Fibroblast of lung (primary cell): ENCODE measurements around the gene CLDN4. TPM values are rescaled to one million over a fixed set of nuclear protein-coding genes. Genes with fewer than 3 reads are reported as not detected.

Source experiments
- DNase-seq, 2 donors: peaks; one replicate each; pipeline versions ENCODE4 v3.0.0 to v3.0.0-alpha.2; 2010; ENCODE audit warnings: low read depth in 2 of 2
- H2AFZ ChIP-seq: 2 replicates; pipeline ENCODE4 v1.5.1; 2012; ENCODE audit warnings: low read length, control low read depth, inconsistent platforms
- H3K27ac ChIP-seq: 2 replicates; pipeline ENCODE4 v1.5.1; 2011; ENCODE audit warnings: low read length, control low read depth; ENCODE audit not compliant: insufficient read depth
- H3K27me3 ChIP-seq: 2 replicates; pipeline ENCODE4 v1.5.1; 2011; ENCODE audit warnings: mild to moderate bottlenecking, low read length; ENCODE audit not compliant: control insufficient read depth, insufficient read depth
- H3K36me3 ChIP-seq: 2 replicates; pipeline ENCODE4 v1.5.1; 2011; ENCODE audit warnings: low read length; ENCODE audit not compliant: control insufficient read depth, insufficient read depth
- H3K4me1 ChIP-seq: 2 replicates; pipeline ENCODE4 v1.5.1; 2011; ENCODE audit warnings: low read length; ENCODE audit not compliant: control insufficient read depth, insufficient read depth; ENCODE audit errors: extremely low read depth
- H3K4me2 ChIP-seq: 2 replicates; pipeline ENCODE4 v1.5.1; 2011; ENCODE audit warnings: low read length, control low read depth; ENCODE audit not compliant: insufficient read depth; ENCODE audit errors: extremely low read depth
- H3K4me3 ChIP-seq, 4 experiments: fragments of 200-600 bp in 1 of 4; sonication (generic) in 1 of 4; replicated peaks in 1 of 4; 2 replicates each; pipeline ENCODE4 v1.5.1; 2011 to 2016; ENCODE audit warnings: low read length in 4 of 4, low read depth in 3 of 4, mild to moderate bottlenecking in 3 of 4, control low read depth in 2 of 4, inconsistent platforms in 1 of 4, mixed read lengths in 1 of 4; ENCODE audit not compliant: insufficient read depth in 1 of 4; ENCODE audit errors: control extremely low read depth in 1 of 4
- H3K79me2 ChIP-seq: 2 replicates; pipeline ENCODE4 v1.5.1; 2012; ENCODE audit warnings: mild to moderate bottlenecking, low read length, inconsistent platforms; ENCODE audit not compliant: control insufficient read depth, insufficient read depth
- H3K9ac ChIP-seq: 2 replicates; pipeline ENCODE4 v1.5.1; 2011; ENCODE audit warnings: mild to moderate bottlenecking, low read length, control low read depth; ENCODE audit not compliant: insufficient read depth
- H3K9me3 ChIP-seq: 2 replicates; pipeline ENCODE4 v1.5.1; 2012; ENCODE audit warnings: low read depth, low read length; ENCODE audit not compliant: control insufficient read depth, insufficient read depth
- H4K20me1 ChIP-seq: 2 replicates; pipeline ENCODE4 v1.5.1; 2011; ENCODE audit warnings: low read length; ENCODE audit not compliant: control insufficient read depth, insufficient read depth; ENCODE audit errors: extremely low read depth
- EZH2 ChIP-seq: IDR thresholded peaks from 2 replicates; pipeline ENCODE4 v1.5.1; 2012; ENCODE audit warnings: low read length, control low read depth, mild to moderate bottlenecking; ENCODE audit errors: missing control alignments
- polyA plus RNA-seq, 2 donors: library from polyadenylated mRNA; depleted of rRNA in 1 of 2; stranded (reverse) in 1 of 2; unstranded in 1 of 2; fragments of >200 nt; gene quantifications; 2 replicates each; pipeline ENCODE4 v1.2.1, GENCODE V29; 2011 to 2012; ENCODE audit warnings: missing spikeins in 1 of 2
- total RNA-seq: library from RNA; depleted of rRNA; stranded (reverse); fragments of >200 nt; gene quantifications from 2 replicates; pipeline ENCODE4 v1.2.1, GENCODE V29; 2014
- TF ChIP-seq, protein P1 (sequence below), 2 donors: IDR thresholded peaks in 1 of 2; conservative IDR thresholded peaks in 1 of 2; 1 replicate in 1 of 2; 2 replicates in 1 of 2; pipeline ENCODE4 v1.5.1; 2011 to 2012; ENCODE audit warnings: low read length in 2 of 2, control low read depth in 1 of 2, inconsistent platforms in 1 of 2, low read depth in 1 of 2, mild to moderate bottlenecking in 1 of 2

Gene CLDN4
- total and polyA plus RNA-seq, 2 donors (not counting 1 experiment from before 2014, with no cell fraction given), result under 0.01 to 0.51 TPM

DNA sequence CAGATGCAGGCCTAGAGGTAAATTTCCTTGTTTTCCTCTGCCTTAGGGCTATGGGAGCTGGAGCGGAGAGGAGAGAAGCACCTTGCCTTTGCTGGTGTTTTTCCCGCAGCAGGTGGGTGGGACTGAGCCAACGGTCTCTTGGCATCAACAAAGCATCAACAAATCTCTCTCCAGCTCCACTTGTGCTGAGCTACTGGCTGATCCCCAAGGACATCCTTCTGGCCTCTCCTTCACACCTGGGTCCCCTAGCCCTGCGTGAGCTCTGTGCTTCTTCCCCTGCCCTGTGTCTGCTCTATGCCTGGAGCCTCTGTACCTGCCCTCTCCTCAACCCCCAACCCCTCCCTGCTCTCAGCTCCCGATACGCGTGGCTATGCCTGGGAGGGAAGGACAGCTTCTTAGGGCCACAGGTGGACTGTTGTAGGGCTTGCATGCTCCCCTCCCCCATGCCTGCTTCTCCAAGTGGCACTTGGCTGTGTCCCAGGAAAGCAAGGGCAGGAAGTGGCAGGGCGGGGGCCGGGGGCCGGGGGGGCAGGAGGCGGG, 3.2 kb upstream of the CLDN4 start:
- Histone ChIP-seq H3K27ac (no peak overlapping the region), H3K79me2 (no peaks in the 10 kb centered on the region), H2AFZ (no peak overlapping the region), H3K9me3 (no peaks in the 10 kb centered on the region), H4K20me1 (no peaks in the 10 kb centered on the region), H3K9ac (no peak overlapping the region), H3K27me3 (no peaks in the 10 kb centered on the region), H3K4me1 (peaks cover 20% of the 10 kb centered on the region), H3K36me3 (no peaks in the 10 kb centered on the region), H3K4me2 (no peak overlapping the region), H3K4me3 (no peak overlapping the region)
- no peak for DNase-seq
- TF ChIP-seq, protein P1, sequence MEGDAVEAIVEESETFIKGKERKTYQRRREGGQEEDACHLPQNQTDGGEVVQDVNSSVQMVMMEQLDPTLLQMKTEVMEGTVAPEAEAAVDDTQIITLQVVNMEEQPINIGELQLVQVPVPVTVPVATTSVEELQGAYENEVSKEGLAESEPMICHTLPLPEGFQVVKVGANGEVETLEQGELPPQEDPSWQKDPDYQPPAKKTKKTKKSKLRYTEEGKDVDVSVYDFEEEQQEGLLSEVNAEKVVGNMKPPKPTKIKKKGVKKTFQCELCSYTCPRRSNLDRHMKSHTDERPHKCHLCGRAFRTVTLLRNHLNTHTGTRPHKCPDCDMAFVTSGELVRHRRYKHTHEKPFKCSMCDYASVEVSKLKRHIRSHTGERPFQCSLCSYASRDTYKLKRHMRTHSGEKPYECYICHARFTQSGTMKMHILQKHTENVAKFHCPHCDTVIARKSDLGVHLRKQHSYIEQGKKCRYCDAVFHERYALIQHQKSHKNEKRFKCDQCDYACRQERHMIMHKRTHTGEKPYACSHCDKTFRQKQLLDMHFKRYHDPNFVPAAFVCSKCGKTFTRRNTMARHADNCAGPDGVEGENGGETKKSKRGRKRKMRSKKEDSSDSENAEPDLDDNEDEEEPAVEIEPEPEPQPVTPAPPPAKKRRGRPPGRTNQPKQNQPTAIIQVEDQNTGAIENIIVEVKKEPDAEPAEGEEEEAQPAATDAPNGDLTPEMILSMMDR (conservative IDR thresholded peaks at IDR 0.05 in 1 of 2, IDR thresholded peaks at IDR 0.05 in 1 of 2; ENCODE audit: low read depth in 1 of 2, low read length in 2 of 2), result no peak

DNA sequence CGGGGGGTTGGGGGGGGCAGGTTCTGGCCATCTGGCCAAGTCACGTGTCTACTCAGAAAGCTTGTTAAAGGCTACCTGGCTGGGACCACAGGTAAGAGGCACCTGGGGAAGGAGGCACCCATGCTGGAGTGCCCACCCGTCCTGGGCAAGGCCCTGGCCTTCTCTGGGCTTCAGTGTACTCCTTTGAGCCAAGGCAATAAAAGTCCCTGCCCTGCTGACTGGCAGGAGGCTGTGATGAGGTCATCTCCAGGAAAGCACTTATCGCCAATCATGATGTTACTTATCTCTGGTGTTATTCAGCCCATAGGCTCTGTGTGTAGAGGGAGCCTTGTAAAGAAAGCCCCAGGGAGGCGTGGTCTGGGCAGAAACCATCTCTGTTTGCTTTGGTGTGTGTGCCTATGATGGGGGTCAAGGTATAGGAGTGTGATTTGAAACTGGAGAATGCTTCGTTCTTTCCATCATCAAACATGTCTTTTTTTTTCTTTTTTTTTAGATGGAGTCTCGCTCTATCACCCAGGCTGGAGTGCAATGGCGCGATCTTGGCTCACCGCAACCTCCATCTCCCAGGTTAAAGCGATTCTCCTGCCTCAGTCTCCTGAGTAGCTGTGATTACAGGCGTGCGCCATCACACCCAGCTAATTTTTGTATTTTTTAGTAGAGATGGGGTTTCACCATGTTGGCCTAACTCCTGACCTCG, 2.5 kb upstream of the CLDN4 start:
- Histone ChIP-seq H2AFZ (no peak overlapping the region), H3K27ac (no peak overlapping the region), H3K27me3 (no peaks in the 10 kb centered on the region)

DNA sequence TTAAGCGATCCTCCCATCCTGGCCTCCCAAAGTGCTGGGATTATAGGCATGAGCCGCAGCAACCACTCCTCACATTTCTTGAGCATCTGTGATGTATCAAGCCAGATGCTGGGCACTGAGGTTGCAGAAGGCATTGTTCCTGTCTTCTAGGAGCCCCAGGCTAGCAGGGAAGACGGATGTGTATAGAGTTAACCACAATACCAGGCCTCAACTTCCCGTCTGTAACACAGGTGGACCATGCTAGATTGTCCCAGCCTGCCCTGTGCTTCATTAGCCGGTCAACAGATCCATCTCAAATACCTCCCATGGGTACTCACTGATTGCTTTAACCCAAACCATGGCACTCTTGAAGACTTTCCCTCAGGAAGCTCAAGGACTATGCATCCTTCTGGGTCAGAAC, 1.8 kb upstream of the CLDN4 start:
- Histone ChIP-seq H3K9me3 (no peaks in the 10 kb centered on the region), H3K27ac (no peak overlapping the region), H3K27me3 (no peaks in the 10 kb centered on the region), H3K4me1 (peaks cover 13% of the 10 kb centered on the region), H3K36me3 (no peaks in the 10 kb centered on the region), H3K9ac (no peak overlapping the region), H3K79me2 (no peaks in the 10 kb centered on the region), H4K20me1 (no peaks in the 10 kb centered on the region), H2AFZ (no peak overlapping the region), H3K4me3 (no peak overlapping the region), H3K4me2 (no peak overlapping the region)
- TF ChIP-seq EZH2, result no peak
- TF ChIP-seq, protein P1 (conservative IDR thresholded peaks at IDR 0.05 in 1 of 2, IDR thresholded peaks at IDR 0.05 in 1 of 2; ENCODE audit: low read depth in 1 of 2, low read length in 2 of 2), result no peak
- no peak for DNase-seq

More for the DNA sequence above, 2.5 kb upstream of the CLDN4 start:
- H3K4me3 ChIP-seq, result no peak overlapping the region
- H3K9me3 ChIP-seq, result no peaks in the 10 kb centered on the region
- no peak overlapping the region for H3K9ac ChIP-seq
- no peaks in the 10 kb centered on the region for H3K36me3 ChIP-seq
- TF ChIP-seq, protein P1 (conservative IDR thresholded peaks at IDR 0.05 in 1 of 2, IDR thresholded peaks at IDR 0.05 in 1 of 2; ENCODE audit: low read depth in 1 of 2, low read length in 2 of 2), result no peak
- TF ChIP-seq EZH2, result no peak
- no peaks in the 10 kb centered on the region for H4K20me1 ChIP-seq
- DNase-seq, result peak; percentile 36 to 63
- no peak overlapping the region for H3K4me2 ChIP-seq
- H3K79me2 ChIP-seq, result no peaks in the 10 kb centered on the region
- H3K4me1 ChIP-seq, result peaks cover 15% of the 10 kb centered on the region
